Subcutaneous adipose tissue (tissue), 4 donors: ENCODE results near the gene DYNC1LI1. TPM values are rescaled to one million over a fixed set of nuclear protein-coding genes. Genes with fewer than 3 reads are reported as not detected.

Experiments
- CTCF ChIP-seq: fragments of 450-650 bp; IDR thresholded peaks from one replicate; pipeline ENCODE4 v1.5.1; 2016; ENCODE audit warnings: low read depth, mild to moderate bottlenecking, control low read depth, antibody characterized with exemption, moderate library complexity
- total RNA-seq, 4 donors: library from RNA; depleted of rRNA; stranded (reverse); fragments of >200 nt; gene quantifications; one replicate each; pipeline ENCODE4 v1.1.0, GENCODE V29; 2016

The DYNC1LI1 gene
- total RNA-seq, 4 donors from 2014 or later: 18.5 to 39.0 (median 29.2) TPM

- TF ChIP-seq CTCF: no peak
Observed at GRCh38 chr3:32596282-32596908, 25.7 kb upstream of the DYNC1LI1 start.

GRCh38 chr3:32595323-32595722, 24.7 kb upstream of the DYNC1LI1 start:
- TF ChIP-seq CTCF: no peak

GRCh38 chr3:32593903-32594525, 23.4 kb upstream of the DYNC1LI1 start:
- TF ChIP-seq CTCF: no peak

GRCh38 chr3:32592696-32593353, 22.2 kb upstream of the DYNC1LI1 start:
- no peak for TF ChIP-seq CTCF

GRCh38 chr3:32592011-32592410, 21.4 kb upstream of the DYNC1LI1 start:
- no peak for TF ChIP-seq CTCF

- no peak for TF ChIP-seq CTCF
Observed at GRCh38 chr3:32591186-32591585, 20.5 kb upstream of the DYNC1LI1 start.

- TF ChIP-seq CTCF: no peak
Observed at GRCh38 chr3:32586356-32586755, 15.7 kb upstream of the DYNC1LI1 start.
